Prostate gland (tissue), 2 donors: ENCODE measurements around the gene TAB2.
A peak's percentile ranks its signal among the peaks of the same experiment; 100 is the strongest.

ENCODE experiments used
- POLR2A ChIP-seq: fragments of 450-650 bp; IDR thresholded peaks from one replicate; pipeline ENCODE4 v1.6.1; 2016; ENCODE audit warnings: antibody characterized with exemption, mild to moderate bottlenecking
- POLR2AphosphoS5 ChIP-seq: sonication (generic); formaldehyde crosslinking; IDR thresholded peaks from one replicate; pipeline ENCODE4 v1.6.1; 2017; ENCODE audit warnings: antibody characterized with exemption
- TF ChIP-seq, protein P1 (sequence below), 4 experiments: fragments of 200-600 bp in 2 of 4; fragments of 450-650 bp in 2 of 4; sonication (generic) in 2 of 4; IDR thresholded peaks; 1 replicate in 3 of 4; 2 replicates in 1 of 4; pipeline ENCODE4 v1.5.1; 2016 to 2019; ENCODE audit warnings: antibody characterized with exemption in 4 of 4, mild to moderate bottlenecking in 2 of 4, moderate library complexity in 2 of 4

DNA sequence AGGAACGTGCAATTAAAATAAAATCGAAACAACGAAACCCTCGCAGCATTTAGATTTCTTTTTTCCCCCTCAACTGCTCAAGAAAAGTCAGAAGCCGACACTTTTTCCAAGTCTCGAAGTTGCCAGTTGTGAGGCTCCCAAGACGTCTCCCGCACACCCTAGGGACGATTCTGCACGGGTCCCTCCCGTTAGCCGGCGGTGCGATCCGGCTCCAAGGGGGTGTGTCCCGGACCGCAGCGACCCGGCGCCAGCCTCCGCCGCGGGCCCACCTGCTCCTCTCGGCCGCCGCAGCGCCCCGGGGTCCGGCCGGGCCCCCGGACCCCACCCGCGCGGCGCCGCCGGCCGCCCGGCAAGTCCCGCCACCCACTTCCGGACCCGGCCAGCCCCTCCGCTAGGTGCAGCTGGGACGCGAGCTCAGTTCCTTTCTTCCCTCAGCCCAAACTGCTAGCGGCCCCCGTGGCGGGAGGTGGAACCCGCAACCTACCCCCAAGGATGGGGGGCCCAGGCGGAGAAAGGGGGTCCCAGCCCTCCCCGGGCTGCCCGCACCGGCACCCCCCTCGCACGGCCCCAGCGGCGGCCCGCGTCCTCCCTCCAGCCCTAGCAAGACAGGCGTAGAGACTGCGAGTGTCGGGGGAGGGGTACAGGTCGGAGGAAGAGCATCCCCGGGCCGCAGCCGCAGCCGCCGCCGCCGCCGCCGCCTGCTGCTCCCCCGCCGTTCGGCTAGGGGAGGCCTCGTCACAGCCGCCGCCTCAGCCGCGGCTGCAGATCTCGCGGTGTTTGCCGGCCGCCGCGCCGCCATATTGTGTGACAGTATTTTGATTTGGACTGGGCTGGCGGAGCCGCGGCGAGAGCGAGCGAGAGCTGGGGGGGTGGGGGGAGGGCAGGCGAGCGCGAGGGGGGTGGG, 520 bp upstream of the TAB2 start:
- TF ChIP-seq POLR2A (peak; percentile 72), POLR2AphosphoS5 (peak; percentile 45)
- TF ChIP-seq, protein P1, sequence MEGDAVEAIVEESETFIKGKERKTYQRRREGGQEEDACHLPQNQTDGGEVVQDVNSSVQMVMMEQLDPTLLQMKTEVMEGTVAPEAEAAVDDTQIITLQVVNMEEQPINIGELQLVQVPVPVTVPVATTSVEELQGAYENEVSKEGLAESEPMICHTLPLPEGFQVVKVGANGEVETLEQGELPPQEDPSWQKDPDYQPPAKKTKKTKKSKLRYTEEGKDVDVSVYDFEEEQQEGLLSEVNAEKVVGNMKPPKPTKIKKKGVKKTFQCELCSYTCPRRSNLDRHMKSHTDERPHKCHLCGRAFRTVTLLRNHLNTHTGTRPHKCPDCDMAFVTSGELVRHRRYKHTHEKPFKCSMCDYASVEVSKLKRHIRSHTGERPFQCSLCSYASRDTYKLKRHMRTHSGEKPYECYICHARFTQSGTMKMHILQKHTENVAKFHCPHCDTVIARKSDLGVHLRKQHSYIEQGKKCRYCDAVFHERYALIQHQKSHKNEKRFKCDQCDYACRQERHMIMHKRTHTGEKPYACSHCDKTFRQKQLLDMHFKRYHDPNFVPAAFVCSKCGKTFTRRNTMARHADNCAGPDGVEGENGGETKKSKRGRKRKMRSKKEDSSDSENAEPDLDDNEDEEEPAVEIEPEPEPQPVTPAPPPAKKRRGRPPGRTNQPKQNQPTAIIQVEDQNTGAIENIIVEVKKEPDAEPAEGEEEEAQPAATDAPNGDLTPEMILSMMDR (IDR thresholded peaks at IDR 0.05), result peak in 2 of 4 experiments; percentile 15 to 28
